Measurements from ENCODE around the gene ARL5A. TPM values are rescaled to one million over a fixed set of nuclear protein-coding genes. Genes with fewer than 3 reads are reported as not detected.

ARL5A gene
- total and polyA plus RNA-seq, 8 donors = 4.6 to 27.5 (median 16.5) TPM

GRCh38 chr2:151853070-151853758 lies 25.0 kb upstream of the ARL5A start:
- Histone ChIP-seq H3K4me1 (no peaks in the 10 kb centered on the region), H3K27me3 (no peaks in the 10 kb centered on the region), H3K36me3 (no peaks in the 10 kb centered on the region), H3K27ac (no peak overlapping the region), H3K9me3 (no peaks in the 10 kb centered on the region), H3K4me3 (no peak overlapping the region)
- no peak for DNase-seq
- intact Hi-C loops (cut with DNase I) = no loop called here
- no peak for FAIRE-seq
- no peak for ATAC-seq
- WGBS, 2 donors = 71 to 76% methylated on average over 3 of the region's 3 CpGs
- TF ChIP-seq, protein P1, sequence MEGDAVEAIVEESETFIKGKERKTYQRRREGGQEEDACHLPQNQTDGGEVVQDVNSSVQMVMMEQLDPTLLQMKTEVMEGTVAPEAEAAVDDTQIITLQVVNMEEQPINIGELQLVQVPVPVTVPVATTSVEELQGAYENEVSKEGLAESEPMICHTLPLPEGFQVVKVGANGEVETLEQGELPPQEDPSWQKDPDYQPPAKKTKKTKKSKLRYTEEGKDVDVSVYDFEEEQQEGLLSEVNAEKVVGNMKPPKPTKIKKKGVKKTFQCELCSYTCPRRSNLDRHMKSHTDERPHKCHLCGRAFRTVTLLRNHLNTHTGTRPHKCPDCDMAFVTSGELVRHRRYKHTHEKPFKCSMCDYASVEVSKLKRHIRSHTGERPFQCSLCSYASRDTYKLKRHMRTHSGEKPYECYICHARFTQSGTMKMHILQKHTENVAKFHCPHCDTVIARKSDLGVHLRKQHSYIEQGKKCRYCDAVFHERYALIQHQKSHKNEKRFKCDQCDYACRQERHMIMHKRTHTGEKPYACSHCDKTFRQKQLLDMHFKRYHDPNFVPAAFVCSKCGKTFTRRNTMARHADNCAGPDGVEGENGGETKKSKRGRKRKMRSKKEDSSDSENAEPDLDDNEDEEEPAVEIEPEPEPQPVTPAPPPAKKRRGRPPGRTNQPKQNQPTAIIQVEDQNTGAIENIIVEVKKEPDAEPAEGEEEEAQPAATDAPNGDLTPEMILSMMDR (IDR thresholded peaks at IDR 0.05) = no peak

GRCh38 chr2:151852260-151853069 lies 24.2 kb upstream of the ARL5A start:
- TF ChIP-seq, protein P1 (IDR thresholded peaks at IDR 0.05) = no peak
- WGBS, 2 donors = 81 to 83% methylated on average over 6 of the region's 6 CpGs
- no peak for ATAC-seq

GRCh38 chr2:151851761-151852160 lies 23.5 kb upstream of the ARL5A start:
- DNase-seq = no peak
- 60 to 68% methylated on average over 3 of the region's 3 CpGs for WGBS, 2 donors
- no peak overlapping the region for H3K27ac ChIP-seq
- no peak for ATAC-seq
- TF ChIP-seq, protein P1 (IDR thresholded peaks at IDR 0.05) = no peak
- no peaks in the 10 kb centered on the region for H3K9me3 ChIP-seq
- no peaks in the 10 kb centered on the region for H3K4me1 ChIP-seq
- intact Hi-C loops (cut with DNase I) = no loop called here
- FAIRE-seq = no peak
- H3K36me3 ChIP-seq = no peaks in the 10 kb centered on the region
- no peaks in the 10 kb centered on the region for H3K27me3 ChIP-seq
- H3K4me3 ChIP-seq = no peak overlapping the region

More at GRCh38 chr2:151852260-151853069, 24.2 kb upstream of the ARL5A start:
- DNase-seq (no peak), FAIRE-seq (no peak)
- no peak overlapping the region for H3K27ac ChIP-seq
- no peaks in the 10 kb centered on the region for H3K4me1 ChIP-seq
- no peaks in the 10 kb centered on the region for H3K9me3 ChIP-seq
- H3K27me3 ChIP-seq = no peaks in the 10 kb centered on the region
- no peaks in the 10 kb centered on the region for H3K36me3 ChIP-seq
- intact Hi-C loops (cut with DNase I) = no loop called here
- H3K4me3 ChIP-seq = no peak overlapping the region

DNA sequence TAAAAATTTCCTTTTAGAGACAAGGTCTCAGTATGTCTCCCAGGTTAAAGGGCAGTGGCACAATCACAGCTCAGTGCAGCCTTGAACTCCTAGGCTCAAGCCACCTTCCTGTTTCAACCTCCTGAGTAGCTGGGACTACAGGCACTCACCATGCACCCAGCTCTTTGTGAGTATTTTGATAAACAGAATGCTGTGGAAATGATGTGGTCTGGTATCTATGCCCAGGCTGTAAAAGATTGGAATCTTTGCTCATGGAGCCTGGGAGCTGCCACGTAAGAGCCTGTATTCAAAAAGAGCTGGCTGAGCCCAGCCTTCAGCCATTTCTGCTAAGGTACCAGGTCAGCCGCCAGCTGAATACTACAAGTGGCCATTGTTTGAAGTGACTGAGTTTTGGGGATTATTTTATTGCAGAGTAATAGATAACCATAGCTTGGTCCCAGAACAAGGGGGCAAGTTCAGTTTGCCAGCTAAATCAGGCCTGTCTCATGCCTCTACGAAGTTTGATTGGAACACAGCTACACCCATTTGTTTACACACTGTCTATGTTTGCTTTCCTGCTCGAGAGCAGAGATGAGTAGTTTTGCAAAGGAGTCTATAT lies 21.3 kb upstream of the ARL5A start:
- ATAC-seq (peak in 3 of 4 donors; percentile 38 to 73 (median 69)), DNase-seq (no peak), FAIRE-seq (no peak)
- Histone ChIP-seq H3K4me1 (no peaks in the 10 kb centered on the region), H3K4me3 (no peak overlapping the region), H3K36me3 (no peaks in the 10 kb centered on the region), H3K27ac (no peak overlapping the region), H3K27me3 (no peaks in the 10 kb centered on the region), H3K9me3 (no peaks in the 10 kb centered on the region)
- TF ChIP-seq, protein P1 (IDR thresholded peaks at IDR 0.05) = no peak
- intact Hi-C loops (cut with DNase I) = no loop called here
- WGBS, 2 donors = 37 to 43% methylated on average over 4 of the region's 4 CpGs

Data from pancreas (tissue), 10 donors.